ENCODE data around the gene KCNH3.
"Not testable (repeated sequence)": the region's sequence is repeated elsewhere in the genome, so short reads cannot be mapped to it uniquely, and the experiment has no call there.

Gene KCNH3

GRCh38 chr12:49585477-49586459 lies 46.9 kb downstream of the KCNH3 start:
- no peak overlapping the region for H3K27ac ChIP-seq (ENCODE audit: low read length)
- no peaks in the 10 kb centered on the region for H3K27me3 ChIP-seq (ENCODE audit: low read depth, low read length)
- H3K9me3 ChIP-seq (ENCODE audit: control insufficient read depth in 1 of 2, low read length in 2 of 2): no peaks in the 10 kb centered on the region
- H3K4me1 ChIP-seq (ENCODE audit: control insufficient read depth in 1 of 2, insufficient read depth in 2 of 2, low read length in 2 of 2): peaks cover 6 to 29% of the 10 kb centered on the region in 2 donors
- H3K36me3 ChIP-seq (ENCODE audit: control insufficient read depth in 1 of 2, insufficient read depth in 2 of 2, low read length in 2 of 2): peaks cover 0 to 3% of the 10 kb centered on the region in 2 donors
- H3K4me3 ChIP-seq (ENCODE audit: low read depth in 1 of 2, low read length in 2 of 2): no peak overlapping the region

DNA sequence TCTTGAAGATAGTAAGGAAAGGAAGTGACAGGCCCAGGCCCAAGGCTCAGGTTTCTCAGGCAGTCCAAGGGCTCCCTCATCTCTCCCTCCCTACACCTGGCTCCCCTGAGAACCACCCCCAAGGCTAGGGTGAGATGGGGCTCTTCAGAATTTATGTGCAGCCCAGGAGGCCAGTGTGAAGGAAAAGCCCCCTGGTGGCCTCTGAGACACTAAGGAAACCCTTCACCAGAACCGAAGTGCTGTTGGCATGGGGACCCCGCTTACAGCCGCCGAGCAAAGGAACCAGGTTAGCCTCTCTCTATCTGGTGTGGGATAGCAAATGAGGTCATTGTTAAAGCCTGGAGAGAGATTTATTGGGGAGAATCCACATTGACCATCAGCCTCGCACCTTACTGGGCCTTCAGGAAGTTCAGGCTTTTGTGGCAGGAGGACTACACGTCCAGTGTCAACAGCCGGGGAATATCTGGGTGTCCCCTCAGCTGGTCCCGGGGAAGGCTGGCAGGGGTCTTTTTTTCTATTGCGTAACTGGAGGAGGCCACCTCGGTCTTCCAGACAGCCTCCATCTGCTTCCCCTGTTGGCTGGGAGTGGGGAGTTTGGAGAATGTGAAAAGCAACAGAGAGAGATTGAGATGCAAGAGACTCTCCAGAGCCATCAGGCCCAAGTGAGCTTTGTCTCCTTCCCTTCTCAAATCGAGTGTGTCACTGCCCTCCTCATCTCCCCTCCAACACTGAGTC lies 48.5 kb downstream of the KCNH3 start:
- no peak overlapping the region for H3K4me3 ChIP-seq (ENCODE audit: low read depth in 1 of 2, low read length in 2 of 2)
- no peak overlapping the region for H3K27ac ChIP-seq (ENCODE audit: low read length)
- H3K27me3 ChIP-seq (ENCODE audit: low read depth, low read length): no peaks in the 10 kb centered on the region
- H3K4me1 ChIP-seq (ENCODE audit: control insufficient read depth in 1 of 2, insufficient read depth in 2 of 2, low read length in 2 of 2): peaks cover 3 to 22% of the 10 kb centered on the region in 2 donors
- H3K36me3 ChIP-seq (ENCODE audit: control insufficient read depth in 1 of 2, insufficient read depth in 2 of 2, low read length in 2 of 2): peaks cover 0 to 3% of the 10 kb centered on the region in 2 donors
- peaks cover 0 to 4% of the 10 kb centered on the region in 2 donors for H3K9me3 ChIP-seq (ENCODE audit: control insufficient read depth in 1 of 2, low read length in 2 of 2)

- no peak overlapping the region for H3K27ac ChIP-seq (ENCODE audit: low read length)
- H3K9me3 ChIP-seq (ENCODE audit: control insufficient read depth in 1 of 2, low read length in 2 of 2): peaks cover 0 to 4% of the 10 kb centered on the region in 2 donors
- peaks cover 0 to 3% of the 10 kb centered on the region in 2 donors for H3K36me3 ChIP-seq (ENCODE audit: control insufficient read depth in 1 of 2, insufficient read depth in 2 of 2, low read length in 2 of 2)
- peaks cover under 1 to 13% of the 10 kb centered on the region in 2 donors for H3K4me1 ChIP-seq (ENCODE audit: control insufficient read depth in 1 of 2, insufficient read depth in 2 of 2, low read length in 2 of 2)
- H3K4me3 ChIP-seq (ENCODE audit: low read depth in 1 of 2, low read length in 2 of 2): no peak overlapping the region
- no peaks in the 10 kb centered on the region for H3K27me3 ChIP-seq (ENCODE audit: low read depth, low read length)
Measured at GRCh38 chr12:49588281-49588680, 49.5 kb downstream of the KCNH3 start.

DNA sequence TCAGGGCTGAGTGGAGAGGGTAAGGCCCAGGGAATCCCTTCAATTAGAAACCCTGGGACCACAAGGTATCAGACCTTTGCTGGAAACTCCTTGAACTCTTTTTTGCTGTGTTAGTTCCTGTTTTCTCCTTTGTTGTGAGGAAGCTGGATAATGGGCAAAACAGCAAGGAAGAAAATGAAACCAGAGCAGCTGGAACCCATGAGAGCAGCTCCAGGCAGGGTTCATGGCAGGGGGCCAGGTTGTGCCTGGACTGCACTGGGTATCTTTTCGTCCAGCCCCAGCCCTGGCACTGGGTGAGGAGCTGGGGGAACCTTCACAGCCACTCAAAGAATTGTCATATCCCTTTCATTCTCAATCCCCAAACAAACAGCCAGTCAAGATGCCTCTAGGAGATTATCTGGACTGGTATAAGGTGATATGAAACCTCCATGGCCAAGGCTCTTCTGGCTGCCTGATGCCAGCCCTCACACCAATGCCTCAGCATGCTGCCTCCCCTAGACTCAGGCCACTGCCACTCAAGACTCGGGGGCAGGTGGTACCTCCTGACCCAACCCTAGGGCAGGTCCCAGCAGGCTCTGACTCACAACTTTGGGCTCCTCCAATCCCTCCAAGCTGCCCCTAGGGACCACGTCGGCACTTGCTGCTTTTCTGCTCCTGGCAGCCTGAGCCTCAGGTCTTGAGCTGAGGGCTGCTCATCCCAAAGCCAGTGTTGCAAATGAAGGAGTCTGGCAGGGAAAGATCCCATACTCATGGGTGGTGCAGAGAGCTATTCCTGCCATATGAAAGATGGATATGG lies 50.1 kb downstream of the KCNH3 start:
- Histone ChIP-seq H3K36me3 (ENCODE audit: control insufficient read depth in 1 of 2, insufficient read depth in 2 of 2, low read length in 2 of 2) (peaks cover 0 to 3% of the 10 kb centered on the region in 2 donors), H3K9me3 (ENCODE audit: control insufficient read depth in 1 of 2, low read length in 2 of 2) (peaks cover 0 to 4% of the 10 kb centered on the region in 2 donors), H3K4me3 (ENCODE audit: low read depth in 1 of 2, low read length in 2 of 2) (no peak overlapping the region), H3K27me3 (ENCODE audit: low read depth, low read length) (no peaks in the 10 kb centered on the region), H3K27ac (ENCODE audit: low read length) (no peak overlapping the region), H3K4me1 (ENCODE audit: control insufficient read depth in 1 of 2, insufficient read depth in 2 of 2, low read length in 2 of 2) (peaks cover 0 to 7% of the 10 kb centered on the region in 2 donors)

GRCh38 chr12:49598527-49598926 lies 59.7 kb downstream of the KCNH3 start:
- Histone ChIP-seq H3K4me3 (ENCODE audit: low read depth in 1 of 2, low read length in 2 of 2) (no peak overlapping the region), H3K36me3 (ENCODE audit: control insufficient read depth in 1 of 2, insufficient read depth in 2 of 2, low read length in 2 of 2) (no peaks in the 10 kb centered on the region), H3K27me3 (ENCODE audit: low read depth, low read length) (no peaks in the 10 kb centered on the region), H3K9me3 (ENCODE audit: control insufficient read depth in 1 of 2, low read length in 2 of 2) (no peaks in the 10 kb centered on the region), H3K27ac (ENCODE audit: low read length) (no peak overlapping the region), H3K4me1 (ENCODE audit: control insufficient read depth in 1 of 2, insufficient read depth in 2 of 2, low read length in 2 of 2) (no peaks in the 10 kb centered on the region)

- no peaks in the 10 kb centered on the region for H3K9me3 ChIP-seq (ENCODE audit: control insufficient read depth in 1 of 2, low read length in 2 of 2)
- no peaks in the 10 kb centered on the region for H3K27me3 ChIP-seq (ENCODE audit: low read depth, low read length)
- H3K36me3 ChIP-seq (ENCODE audit: control insufficient read depth in 1 of 2, insufficient read depth in 2 of 2, low read length in 2 of 2): no peaks in the 10 kb centered on the region
- H3K27ac ChIP-seq (ENCODE audit: low read length): no peak overlapping the region
- H3K4me3 ChIP-seq (ENCODE audit: low read depth in 1 of 2, low read length in 2 of 2): no peak overlapping the region
- no peaks in the 10 kb centered on the region for H3K4me1 ChIP-seq (ENCODE audit: control insufficient read depth in 1 of 2, insufficient read depth in 2 of 2, low read length in 2 of 2)
Measured at GRCh38 chr12:49599961-49600360, 61.1 kb downstream of the KCNH3 start.

DNA sequence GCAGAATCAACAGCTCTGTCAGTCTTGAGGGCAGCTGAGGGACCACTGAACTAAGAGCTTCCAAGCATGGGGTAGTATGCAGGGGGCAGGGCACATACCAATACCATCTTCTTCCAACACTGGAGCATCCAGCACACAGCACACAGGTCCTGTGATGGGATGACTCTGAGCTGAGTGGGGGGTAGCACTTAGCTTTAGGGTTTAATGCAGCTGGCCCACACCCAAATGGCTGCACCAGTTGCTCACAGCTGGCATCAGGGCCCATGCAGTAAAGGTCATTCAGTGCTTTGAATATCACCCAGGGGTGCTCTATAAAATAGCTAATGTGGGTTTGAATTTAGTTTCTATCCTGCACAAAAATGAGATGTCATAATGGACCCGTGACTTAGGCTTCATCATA lies 64.9 kb downstream of the KCNH3 start:
- H3K27ac ChIP-seq (ENCODE audit: low read length): no peak overlapping the region
- H3K36me3 ChIP-seq (ENCODE audit: control insufficient read depth in 1 of 2, insufficient read depth in 2 of 2, low read length in 2 of 2): no peaks in the 10 kb centered on the region

DNA sequence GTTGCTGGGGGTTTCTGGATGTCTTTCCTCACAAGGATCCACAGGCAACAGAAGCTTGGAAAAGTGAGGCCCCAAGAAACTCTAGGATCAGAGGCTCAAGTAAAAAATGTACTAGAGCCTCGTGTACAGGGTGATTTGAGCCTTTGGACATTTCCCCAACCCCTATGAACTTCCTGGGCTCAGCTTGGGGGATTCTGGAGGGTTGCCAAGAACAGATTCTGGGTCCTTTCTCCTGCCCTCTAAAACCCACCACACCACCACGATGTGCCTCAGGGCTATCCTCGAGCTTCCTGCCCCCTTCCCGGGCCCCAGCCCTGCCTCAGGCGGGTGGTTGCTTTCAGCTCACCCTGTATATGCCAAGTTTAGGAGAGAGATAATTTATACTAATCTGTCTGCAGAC lies 66.0 kb downstream of the KCNH3 start:
- H3K9me3 ChIP-seq (ENCODE audit: control insufficient read depth in 1 of 2, low read length in 2 of 2): no peaks in the 10 kb centered on the region
- no peaks in the 10 kb centered on the region for H3K27me3 ChIP-seq (ENCODE audit: low read depth, low read length)
- no peaks in the 10 kb centered on the region for H3K4me1 ChIP-seq (ENCODE audit: control insufficient read depth in 1 of 2, insufficient read depth in 2 of 2, low read length in 2 of 2)
- no peaks in the 10 kb centered on the region for H3K36me3 ChIP-seq (ENCODE audit: control insufficient read depth in 1 of 2, insufficient read depth in 2 of 2, low read length in 2 of 2)
- no peak overlapping the region for H3K27ac ChIP-seq (ENCODE audit: low read length)
- no peak overlapping the region for H3K4me3 ChIP-seq (ENCODE audit: low read depth in 1 of 2, low read length in 2 of 2)

More for the DNA sequence above, 64.9 kb downstream of the KCNH3 start:
- H3K4me3 ChIP-seq (ENCODE audit: low read depth in 1 of 2, low read length in 2 of 2): no peak overlapping the region
- no peaks in the 10 kb centered on the region for H3K9me3 ChIP-seq (ENCODE audit: control insufficient read depth in 1 of 2, low read length in 2 of 2)
- H3K27me3 ChIP-seq (ENCODE audit: low read depth, low read length): no peaks in the 10 kb centered on the region
- H3K4me1 ChIP-seq (ENCODE audit: control insufficient read depth in 1 of 2, insufficient read depth in 2 of 2, low read length in 2 of 2): no peaks in the 10 kb centered on the region

DNA sequence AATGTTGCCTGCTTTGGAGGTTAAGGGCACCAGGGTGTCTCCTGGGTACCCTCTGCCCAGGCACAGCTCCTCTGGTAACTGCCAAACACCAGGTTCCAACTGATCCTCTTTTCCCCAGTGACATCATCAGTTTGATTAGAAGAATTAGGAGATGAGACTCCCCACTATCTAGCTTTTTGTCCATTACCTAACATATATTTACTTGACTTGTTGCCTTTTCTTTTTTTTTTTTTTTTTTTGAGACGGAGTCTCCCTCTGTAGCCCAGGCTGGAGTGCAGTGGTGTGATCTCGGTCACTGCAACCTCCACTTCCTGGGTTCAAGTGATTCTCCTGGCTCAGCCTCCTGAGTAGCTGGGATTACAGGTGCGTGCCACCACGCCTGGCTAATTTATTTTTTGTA lies 66.7 kb downstream of the KCNH3 start, which contains the start of gene FAM186B:
Gene FAM186B, minus strand, starts transcription at position 101 of the 400 bp plus-strand sequence. CDS start 162 bp downstream, outside the sequence.
- H3K27ac ChIP-seq (ENCODE audit: low read length); H3K36me3 ChIP-seq (ENCODE audit: control insufficient read depth in 1 of 2, insufficient read depth in 2 of 2, low read length in 2 of 2); H3K27me3 ChIP-seq (ENCODE audit: low read depth, low read length); H3K9me3 ChIP-seq (ENCODE audit: control insufficient read depth in 1 of 2, low read length in 2 of 2); H3K4me3 ChIP-seq (ENCODE audit: low read depth in 1 of 2, low read length in 2 of 2); H3K4me1 ChIP-seq (ENCODE audit: control insufficient read depth in 1 of 2, insufficient read depth in 2 of 2, low read length in 2 of 2): not testable (repeated sequence)

All from muscle layer of duodenum (tissue), 2 donors.